LNCaP clone FGC (cell line): ENCODE results near the gene GRSF1.
"Not testable (repeated sequence)": the region's sequence is repeated elsewhere in the genome, so short reads cannot be mapped to it uniquely, and the experiment has no call there.

Experiments used
- DNase-seq: peaks from one replicate; pipeline ENCODE4 v3.0.0-alpha.2; 2011; ENCODE audit warnings: low read depth
- H3K4me3 ChIP-seq: 2 replicates; pipeline ENCODE4 v1.5.1; 2011; ENCODE audit warnings: mild to moderate bottlenecking, low read depth, low read length, control low read depth
- TF ChIP-seq, protein P1 (sequence below): IDR thresholded peaks from 2 replicates; pipeline ENCODE4 v1.5.1; 2012; ENCODE audit warnings: mild to moderate bottlenecking; ENCODE audit not compliant: control insufficient read depth, insufficient read depth; ENCODE audit errors: extremely low read depth

The GRSF1 gene

GRCh38 chr4:70842761-70843435 is 3.2 kb upstream of the GRSF1 start:
- no peak overlapping the region for H3K4me3 ChIP-seq
- TF ChIP-seq, protein P1, sequence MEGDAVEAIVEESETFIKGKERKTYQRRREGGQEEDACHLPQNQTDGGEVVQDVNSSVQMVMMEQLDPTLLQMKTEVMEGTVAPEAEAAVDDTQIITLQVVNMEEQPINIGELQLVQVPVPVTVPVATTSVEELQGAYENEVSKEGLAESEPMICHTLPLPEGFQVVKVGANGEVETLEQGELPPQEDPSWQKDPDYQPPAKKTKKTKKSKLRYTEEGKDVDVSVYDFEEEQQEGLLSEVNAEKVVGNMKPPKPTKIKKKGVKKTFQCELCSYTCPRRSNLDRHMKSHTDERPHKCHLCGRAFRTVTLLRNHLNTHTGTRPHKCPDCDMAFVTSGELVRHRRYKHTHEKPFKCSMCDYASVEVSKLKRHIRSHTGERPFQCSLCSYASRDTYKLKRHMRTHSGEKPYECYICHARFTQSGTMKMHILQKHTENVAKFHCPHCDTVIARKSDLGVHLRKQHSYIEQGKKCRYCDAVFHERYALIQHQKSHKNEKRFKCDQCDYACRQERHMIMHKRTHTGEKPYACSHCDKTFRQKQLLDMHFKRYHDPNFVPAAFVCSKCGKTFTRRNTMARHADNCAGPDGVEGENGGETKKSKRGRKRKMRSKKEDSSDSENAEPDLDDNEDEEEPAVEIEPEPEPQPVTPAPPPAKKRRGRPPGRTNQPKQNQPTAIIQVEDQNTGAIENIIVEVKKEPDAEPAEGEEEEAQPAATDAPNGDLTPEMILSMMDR: no peak
- DNase-seq: no peak

GRCh38 chr4:70841951-70842350 is 2.3 kb upstream of the GRSF1 start:
- TF ChIP-seq, protein P1: no peak
- H3K4me3 ChIP-seq: no peak overlapping the region
- DNase-seq: no peak

DNA sequence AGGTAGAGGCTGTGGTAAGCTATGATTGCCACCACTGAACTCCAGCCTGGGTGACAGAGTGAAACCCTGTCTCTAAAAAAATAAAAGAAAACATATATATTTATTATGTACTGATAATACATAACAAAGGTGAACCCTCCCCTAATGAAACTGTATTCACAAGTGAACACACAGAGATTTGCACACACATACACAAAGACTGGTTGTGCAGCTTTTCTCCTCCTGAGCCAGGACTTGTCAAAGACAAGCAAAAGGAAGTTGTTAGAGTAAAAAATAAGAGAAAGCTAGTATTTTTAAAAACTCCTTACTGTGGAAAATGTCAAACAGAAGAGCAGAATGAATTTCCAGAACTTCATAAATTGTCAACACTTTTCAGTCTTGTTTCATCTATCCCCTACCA is 1.5 kb upstream of the GRSF1 start:
- H3K4me3 ChIP-seq: no peak overlapping the region
- no peak for DNase-seq
- TF ChIP-seq, protein P1: no peak

GRCh38 chr4:70840631-70841030 is 941 bp upstream of the GRSF1 start:
- not testable (repeated sequence) for DNase-seq, H3K4me3 ChIP-seq

DNA sequence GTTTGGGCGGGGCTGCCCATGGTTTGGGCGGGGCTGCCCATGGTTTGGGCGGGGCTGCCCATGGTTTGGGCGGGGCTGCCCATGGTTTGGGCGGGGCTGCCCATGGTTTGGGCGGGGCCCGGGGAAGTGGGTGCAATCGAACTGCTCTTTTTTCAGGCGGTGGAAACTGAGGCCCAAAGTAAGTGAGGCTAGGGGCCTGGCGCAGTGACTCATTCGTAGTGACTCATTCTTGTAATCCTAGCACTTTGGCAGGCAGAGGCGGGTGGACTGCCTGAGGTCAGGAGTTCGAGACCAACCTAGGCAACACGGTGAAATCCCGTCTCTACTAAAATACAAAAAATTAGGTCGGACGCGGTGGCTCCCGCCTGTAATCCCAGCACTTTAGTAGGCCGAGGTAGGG is 447 bp upstream of the GRSF1 start:
- H3K4me3 ChIP-seq, DNase-seq: not testable (repeated sequence)

GRCh38 chr4:70838666-70839588 is 763 bp downstream of the GRSF1 start:
- peak overlapping the region; percentile 81 for H3K4me3 ChIP-seq
- no peak for DNase-seq
- TF ChIP-seq, protein P1: no peak

- DNase-seq: no peak
These were observed 1.5 kb downstream of the GRSF1 start for GRCh38 chr4:70838204-70838603.

More at GRCh38 chr4:70838204-70838603, 1.5 kb downstream of the GRSF1 start:
- TF ChIP-seq, protein P1: no peak
- peak overlapping the region; percentile 81 for H3K4me3 ChIP-seq
